Neural cell (in vitro differentiated cells): ENCODE results near the gene GPR142. TPM values are rescaled to one million over a fixed set of nuclear protein-coding genes. Genes with fewer than 3 reads are reported as not detected.

Experiments used
- H2AFZ ChIP-seq: fragments of 200-600, 300-800 bp; sonication (generic), shearing (Covaris generic); 2 replicates; pipeline ENCODE4 v1.6.0; 2014; ENCODE audit warnings: low read depth, mild to moderate bottlenecking, antibody characterized with exemption, low read length, moderate library complexity
- H3F3A ChIP-seq: fragments of 200-600 bp; shearing (Covaris generic); 2 replicates; pipeline ENCODE4 v1.6.1; 2016; ENCODE audit warnings: mild to moderate bottlenecking, moderate library complexity, mixed read lengths, antibody characterized with exemption, low read length; ENCODE audit not compliant: insufficient read depth, poor library complexity, severe bottlenecking
- H3K27ac ChIP-seq: fragments of 200-600, 300-800 bp; sonication (generic), shearing (Covaris generic); 2 replicates; pipeline ENCODE4 v1.5.1; 2014; ENCODE audit warnings: mild to moderate bottlenecking, low read length, moderate library complexity
- H3K27me3 ChIP-seq: fragments of 300-800, 200-600 bp; sonication (generic), shearing (Covaris generic); 2 replicates; pipeline ENCODE4 v1.6.0; 2014; ENCODE audit warnings: mild to moderate bottlenecking, low read depth, low read length, moderate library complexity; ENCODE audit not compliant: insufficient read depth
- H3K36me3 ChIP-seq: fragments of 300-800, 200-600 bp; sonication (generic), shearing (Covaris generic); 2 replicates; pipeline ENCODE4 v1.5.1; 2014; ENCODE audit warnings: mild to moderate bottlenecking, antibody characterized with exemption, low read length, moderate library complexity; ENCODE audit not compliant: insufficient read depth
- H3K4me2 ChIP-seq: fragments of 300-800, 200-600 bp; sonication (generic), shearing (Covaris generic); 2 replicates; pipeline ENCODE4 v1.6.0; 2014; ENCODE audit warnings: mild to moderate bottlenecking, low read length
- H3K4me3 ChIP-seq: fragments of 300-800, 200-600 bp; sonication (generic), shearing (Covaris generic); 2 replicates; pipeline ENCODE4 v1.5.1; 2014; ENCODE audit warnings: mild to moderate bottlenecking, low read length, moderate library complexity
- H3K79me2 ChIP-seq: fragments of 200-600 bp; shearing (Covaris generic); replicated peaks from 2 replicates; pipeline ENCODE4 v1.6.0; 2014; ENCODE audit warnings: mild to moderate bottlenecking, low read length, moderate library complexity; ENCODE audit not compliant: insufficient read depth
- H3K9ac ChIP-seq: fragments of 300-800, 200-600 bp; sonication (generic), shearing (Covaris generic); 2 replicates; pipeline ENCODE4 v1.6.1; 2016; ENCODE audit warnings: mild to moderate bottlenecking, low read length, mixed read lengths
- H3K9me2 ChIP-seq: fragments of 200-600 bp; shearing (Covaris generic); 2 replicates; pipeline ENCODE4 v1.6.1; 2016; ENCODE audit warnings: mild to moderate bottlenecking, low read length, mixed read lengths; ENCODE audit not compliant: insufficient read depth
- H3K9me3 ChIP-seq: fragments of 200-600, 300-800 bp; sonication (generic), shearing (Covaris generic); 2 replicates; pipeline ENCODE4 v1.6.1; 2016; ENCODE audit warnings: mild to moderate bottlenecking, mixed run types, low read length, moderate library complexity, mixed read lengths
- H4K20me1 ChIP-seq: fragments of 200-600 bp; shearing (Covaris generic); 2 replicates; pipeline ENCODE4 v1.6.1; 2016; ENCODE audit warnings: mild to moderate bottlenecking, mixed run types; ENCODE audit not compliant: insufficient read depth
- EP300 ChIP-seq: fragments of 450-650 bp; conservative IDR thresholded peaks from 2 replicates; pipeline ENCODE4 v1.6.1; 2014; ENCODE audit warnings: antibody characterized with exemption, mild to moderate bottlenecking, moderate library complexity; ENCODE audit not compliant: poor library complexity, severe bottlenecking
- EZH2 ChIP-seq: fragments of 200-600, 300-800 bp; shearing (Covaris generic), sonication (generic); IDR thresholded peaks from 2 replicates; pipeline ENCODE4 v1.6.1; 2014; ENCODE audit warnings: antibody characterized with exemption, low read length, borderline replicate concordance, mild to moderate bottlenecking; ENCODE audit not compliant: insufficient read depth, poor library complexity, severe bottlenecking
- MXI1 ChIP-seq: fragments of 450-650 bp; conservative IDR thresholded peaks from 2 replicates; pipeline ENCODE4 v1.6.1; 2014; ENCODE audit warnings: antibody characterized with exemption, mild to moderate bottlenecking; ENCODE audit not compliant: poor library complexity, severe bottlenecking
- POLR2AphosphoS5 ChIP-seq: IDR thresholded peaks from 2 replicates; pipeline ENCODE4 v1.6.1; 2012
- RAD21 ChIP-seq: fragments of 450-650 bp; conservative IDR thresholded peaks from 2 replicates; pipeline ENCODE4 v1.6.1; 2014; ENCODE audit warnings: antibody characterized with exemption, mild to moderate bottlenecking, moderate library complexity
- SMC3 ChIP-seq: fragments of 450-650 bp; conservative IDR thresholded peaks from 2 replicates; pipeline ENCODE4 v1.6.1; 2014; ENCODE audit warnings: antibody characterized with exemption, mild to moderate bottlenecking, moderate library complexity; ENCODE audit not compliant: poor library complexity
- TAF1 ChIP-seq: IDR thresholded peaks from 2 replicates; pipeline ENCODE4 v1.6.1; 2012; ENCODE audit warnings: low read depth
- polyA plus RNA-seq: library from polyadenylated mRNA; depleted of rRNA; stranded (reverse); fragments of >200 nt; gene quantifications from 2 replicates; pipeline ENCODE4 v1.2.3, GENCODE V29; 2014
- TF ChIP-seq, protein P1 (sequence below): fragments of 450-650 bp; IDR thresholded peaks from 2 replicates; pipeline ENCODE4 v1.5.1; 2014; ENCODE audit warnings: antibody characterized with exemption, mild to moderate bottlenecking, moderate library complexity; ENCODE audit not compliant: poor library complexity, severe bottlenecking
- TF ChIP-seq, protein P2 (sequence below): IDR thresholded peaks from 2 replicates; pipeline ENCODE4 v1.6.1; 2012; ENCODE audit warnings: borderline replicate concordance

Gene GPR142
- polyA plus RNA-seq, 1 donor from 2014 or later: not detected

DNA sequence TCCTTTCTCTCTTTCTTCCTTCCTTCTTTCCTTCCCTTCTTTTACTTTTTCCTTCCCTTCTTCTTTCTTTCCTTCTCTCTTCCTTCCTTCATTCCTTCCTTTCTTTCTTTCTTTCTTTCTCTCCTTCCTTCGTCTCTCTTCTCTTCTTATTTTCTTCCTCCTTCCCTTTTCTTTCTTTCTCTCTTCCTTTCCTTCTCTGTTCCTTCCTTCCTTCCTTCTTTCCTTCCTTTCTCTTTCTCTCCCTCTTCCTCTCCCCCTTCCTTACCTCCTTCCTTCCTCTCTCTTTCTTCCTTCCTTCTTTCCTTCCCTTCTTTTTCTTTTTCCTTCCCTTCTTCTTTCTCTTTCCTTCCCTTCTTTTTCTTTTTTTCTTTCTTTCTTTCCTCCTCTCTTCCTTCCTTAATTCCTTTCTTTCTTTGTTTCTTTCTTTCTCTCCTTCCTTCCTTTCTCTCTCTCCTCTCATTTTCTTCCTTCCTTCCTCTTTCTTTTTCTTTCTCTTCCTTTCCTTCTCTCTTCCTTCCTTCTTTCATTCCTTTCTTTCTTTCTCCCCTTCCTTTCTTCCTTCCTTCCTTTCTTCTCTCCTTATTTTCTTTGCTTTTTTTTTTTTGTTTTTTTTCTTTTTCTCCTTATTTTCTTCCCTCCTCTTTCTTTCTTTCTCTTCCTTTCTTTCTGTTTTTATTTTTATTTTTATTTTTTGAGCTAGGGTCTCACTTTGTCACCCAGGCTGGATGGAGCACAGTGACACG lies 22.8 kb downstream of the GPR142 start:
- H3K9ac ChIP-seq: no peak overlapping the region
- H3K27me3 ChIP-seq: no peaks in the 10 kb centered on the region
- no peak overlapping the region for H2AFZ ChIP-seq
- no peaks in the 10 kb centered on the region for H3F3A ChIP-seq
- no peak overlapping the region for H3K4me3 ChIP-seq
- H3K9me3 ChIP-seq: no peaks in the 10 kb centered on the region
- no peak for TF ChIP-seq TAF1
- TF ChIP-seq EP300: no peak
- TF ChIP-seq, protein P1, sequence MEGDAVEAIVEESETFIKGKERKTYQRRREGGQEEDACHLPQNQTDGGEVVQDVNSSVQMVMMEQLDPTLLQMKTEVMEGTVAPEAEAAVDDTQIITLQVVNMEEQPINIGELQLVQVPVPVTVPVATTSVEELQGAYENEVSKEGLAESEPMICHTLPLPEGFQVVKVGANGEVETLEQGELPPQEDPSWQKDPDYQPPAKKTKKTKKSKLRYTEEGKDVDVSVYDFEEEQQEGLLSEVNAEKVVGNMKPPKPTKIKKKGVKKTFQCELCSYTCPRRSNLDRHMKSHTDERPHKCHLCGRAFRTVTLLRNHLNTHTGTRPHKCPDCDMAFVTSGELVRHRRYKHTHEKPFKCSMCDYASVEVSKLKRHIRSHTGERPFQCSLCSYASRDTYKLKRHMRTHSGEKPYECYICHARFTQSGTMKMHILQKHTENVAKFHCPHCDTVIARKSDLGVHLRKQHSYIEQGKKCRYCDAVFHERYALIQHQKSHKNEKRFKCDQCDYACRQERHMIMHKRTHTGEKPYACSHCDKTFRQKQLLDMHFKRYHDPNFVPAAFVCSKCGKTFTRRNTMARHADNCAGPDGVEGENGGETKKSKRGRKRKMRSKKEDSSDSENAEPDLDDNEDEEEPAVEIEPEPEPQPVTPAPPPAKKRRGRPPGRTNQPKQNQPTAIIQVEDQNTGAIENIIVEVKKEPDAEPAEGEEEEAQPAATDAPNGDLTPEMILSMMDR: no peak
- TF ChIP-seq SMC3: no peak
- TF ChIP-seq, protein P2, sequence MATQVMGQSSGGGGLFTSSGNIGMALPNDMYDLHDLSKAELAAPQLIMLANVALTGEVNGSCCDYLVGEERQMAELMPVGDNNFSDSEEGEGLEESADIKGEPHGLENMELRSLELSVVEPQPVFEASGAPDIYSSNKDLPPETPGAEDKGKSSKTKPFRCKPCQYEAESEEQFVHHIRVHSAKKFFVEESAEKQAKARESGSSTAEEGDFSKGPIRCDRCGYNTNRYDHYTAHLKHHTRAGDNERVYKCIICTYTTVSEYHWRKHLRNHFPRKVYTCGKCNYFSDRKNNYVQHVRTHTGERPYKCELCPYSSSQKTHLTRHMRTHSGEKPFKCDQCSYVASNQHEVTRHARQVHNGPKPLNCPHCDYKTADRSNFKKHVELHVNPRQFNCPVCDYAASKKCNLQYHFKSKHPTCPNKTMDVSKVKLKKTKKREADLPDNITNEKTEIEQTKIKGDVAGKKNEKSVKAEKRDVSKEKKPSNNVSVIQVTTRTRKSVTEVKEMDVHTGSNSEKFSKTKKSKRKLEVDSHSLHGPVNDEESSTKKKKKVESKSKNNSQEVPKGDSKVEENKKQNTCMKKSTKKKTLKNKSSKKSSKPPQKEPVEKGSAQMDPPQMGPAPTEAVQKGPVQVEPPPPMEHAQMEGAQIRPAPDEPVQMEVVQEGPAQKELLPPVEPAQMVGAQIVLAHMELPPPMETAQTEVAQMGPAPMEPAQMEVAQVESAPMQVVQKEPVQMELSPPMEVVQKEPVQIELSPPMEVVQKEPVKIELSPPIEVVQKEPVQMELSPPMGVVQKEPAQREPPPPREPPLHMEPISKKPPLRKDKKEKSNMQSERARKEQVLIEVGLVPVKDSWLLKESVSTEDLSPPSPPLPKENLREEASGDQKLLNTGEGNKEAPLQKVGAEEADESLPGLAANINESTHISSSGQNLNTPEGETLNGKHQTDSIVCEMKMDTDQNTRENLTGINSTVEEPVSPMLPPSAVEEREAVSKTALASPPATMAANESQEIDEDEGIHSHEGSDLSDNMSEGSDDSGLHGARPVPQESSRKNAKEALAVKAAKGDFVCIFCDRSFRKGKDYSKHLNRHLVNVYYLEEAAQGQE: no peak
- TF ChIP-seq RAD21: no peak
- TF ChIP-seq EZH2: no peak
- no peak for TF ChIP-seq POLR2AphosphoS5
- no peak for TF ChIP-seq MXI1
- H3K9me2 ChIP-seq: no peaks in the 10 kb centered on the region
- H3K36me3 ChIP-seq: no peaks in the 10 kb centered on the region
- H3K4me2 ChIP-seq: no peak overlapping the region
- no peaks in the 10 kb centered on the region for H3K79me2 ChIP-seq
- H3K27ac ChIP-seq: no peak overlapping the region
- H4K20me1 ChIP-seq: no peaks in the 10 kb centered on the region

DNA sequence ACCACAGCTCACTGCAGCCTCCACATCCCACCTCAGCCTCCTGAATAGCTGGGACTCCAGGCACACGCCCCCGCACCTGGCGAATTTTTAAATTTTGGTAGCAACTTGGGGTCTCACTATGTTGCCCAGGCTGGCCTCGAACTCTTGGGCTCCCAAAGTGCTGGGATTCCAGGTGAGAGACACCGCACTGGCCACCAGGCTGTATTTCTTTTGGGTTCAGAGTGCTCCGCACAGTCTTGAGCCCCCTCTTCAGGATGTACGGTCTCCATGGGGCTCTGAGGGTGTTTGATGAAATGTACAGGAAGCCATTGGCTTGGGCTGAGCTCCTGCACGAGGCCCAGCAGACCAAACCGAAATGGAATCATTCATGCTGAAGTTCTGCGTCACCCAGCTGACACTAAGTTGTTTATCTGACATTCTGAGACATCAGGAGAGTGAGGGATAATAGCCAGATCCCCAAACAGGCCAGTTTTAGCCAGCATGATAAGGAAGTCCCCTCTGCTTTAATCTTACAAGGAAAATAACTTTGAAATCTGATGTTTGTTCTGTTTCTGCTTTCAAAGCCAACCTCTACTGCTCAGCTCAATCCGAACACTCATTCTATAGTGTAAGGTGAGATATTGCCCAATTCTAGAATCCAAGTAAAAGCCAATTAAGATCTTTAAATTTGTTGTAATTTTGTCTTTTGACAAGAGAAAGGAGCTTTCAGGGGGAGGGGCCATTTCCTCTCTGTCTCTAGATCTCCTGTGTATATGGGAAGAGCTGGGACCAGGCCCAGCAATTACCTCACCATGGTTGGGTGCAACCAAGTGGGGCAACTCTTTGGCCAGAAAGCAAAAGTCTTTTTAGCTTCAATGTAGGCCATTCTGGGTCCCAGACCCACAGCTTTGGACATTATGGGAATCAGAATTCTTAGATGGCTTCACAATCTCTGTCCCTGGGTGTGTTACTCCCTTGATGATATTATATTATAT lies 23.7 kb downstream of the GPR142 start:
- no peaks in the 10 kb centered on the region for H3K9me3 ChIP-seq
- no peak overlapping the region for H2AFZ ChIP-seq

More for the DNA sequence above, 23.7 kb downstream of the GPR142 start:
- H3K27ac ChIP-seq: no peak overlapping the region
- H3K9ac ChIP-seq: no peak overlapping the region
- H3K4me3 ChIP-seq: no peak overlapping the region
- H3K79me2 ChIP-seq: no peaks in the 10 kb centered on the region
- H3K36me3 ChIP-seq: no peaks in the 10 kb centered on the region
- H3K9me2 ChIP-seq: no peaks in the 10 kb centered on the region
- no peak for TF ChIP-seq TAF1
- TF ChIP-seq MXI1: no peak
- TF ChIP-seq, protein P1: no peak
- TF ChIP-seq, protein P2: no peak
- no peak for TF ChIP-seq SMC3
- no peak for TF ChIP-seq EP300
- no peak for TF ChIP-seq RAD21
- TF ChIP-seq POLR2AphosphoS5: no peak
- TF ChIP-seq EZH2: no peak
- H3F3A ChIP-seq: no peaks in the 10 kb centered on the region
- H3K27me3 ChIP-seq: no peaks in the 10 kb centered on the region
- no peaks in the 10 kb centered on the region for H4K20me1 ChIP-seq
- H3K4me2 ChIP-seq: no peak overlapping the region
